ENCODE results near the gene CBFA2T2.

CBFA2T2 gene

DNA sequence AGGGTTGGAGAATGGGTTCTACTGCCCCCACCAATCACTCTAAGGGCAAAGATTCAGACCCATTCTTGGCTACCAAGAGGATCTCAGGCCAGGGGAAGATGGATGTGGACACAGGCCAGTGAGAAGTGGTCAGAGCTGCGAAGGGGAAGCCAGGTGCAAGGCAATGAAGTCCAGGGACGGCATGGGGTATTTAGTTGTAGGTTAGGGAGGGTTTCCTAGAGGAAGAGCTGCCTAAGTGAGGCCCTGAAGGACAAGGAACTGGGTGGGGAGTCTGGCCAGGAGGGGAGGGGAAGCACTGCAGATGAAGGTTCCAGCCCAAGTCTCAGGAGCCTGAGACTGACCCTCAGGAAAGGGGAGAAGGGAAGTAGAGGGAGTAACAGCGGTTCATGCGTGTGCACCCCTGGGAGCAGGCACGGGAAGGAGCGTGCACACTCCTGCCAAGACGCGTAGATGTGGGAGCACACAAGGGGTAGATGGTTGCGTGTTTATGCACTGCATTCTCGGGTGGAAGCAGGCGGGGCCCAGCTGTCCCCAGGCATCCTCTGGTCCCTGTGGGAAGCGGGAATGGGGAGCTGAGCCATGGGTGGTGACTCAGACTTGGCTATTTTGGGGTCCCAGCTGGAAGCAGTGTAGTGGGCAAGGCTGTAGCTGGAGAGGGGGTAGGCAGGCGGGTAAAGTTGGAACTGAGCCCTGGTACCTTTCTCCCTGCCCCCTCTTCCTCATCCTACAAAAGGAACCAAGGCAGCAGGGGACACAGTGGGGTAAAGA, 180.2 kb downstream of the CBFA2T2 start:
- no peak for DNase-seq

DNA sequence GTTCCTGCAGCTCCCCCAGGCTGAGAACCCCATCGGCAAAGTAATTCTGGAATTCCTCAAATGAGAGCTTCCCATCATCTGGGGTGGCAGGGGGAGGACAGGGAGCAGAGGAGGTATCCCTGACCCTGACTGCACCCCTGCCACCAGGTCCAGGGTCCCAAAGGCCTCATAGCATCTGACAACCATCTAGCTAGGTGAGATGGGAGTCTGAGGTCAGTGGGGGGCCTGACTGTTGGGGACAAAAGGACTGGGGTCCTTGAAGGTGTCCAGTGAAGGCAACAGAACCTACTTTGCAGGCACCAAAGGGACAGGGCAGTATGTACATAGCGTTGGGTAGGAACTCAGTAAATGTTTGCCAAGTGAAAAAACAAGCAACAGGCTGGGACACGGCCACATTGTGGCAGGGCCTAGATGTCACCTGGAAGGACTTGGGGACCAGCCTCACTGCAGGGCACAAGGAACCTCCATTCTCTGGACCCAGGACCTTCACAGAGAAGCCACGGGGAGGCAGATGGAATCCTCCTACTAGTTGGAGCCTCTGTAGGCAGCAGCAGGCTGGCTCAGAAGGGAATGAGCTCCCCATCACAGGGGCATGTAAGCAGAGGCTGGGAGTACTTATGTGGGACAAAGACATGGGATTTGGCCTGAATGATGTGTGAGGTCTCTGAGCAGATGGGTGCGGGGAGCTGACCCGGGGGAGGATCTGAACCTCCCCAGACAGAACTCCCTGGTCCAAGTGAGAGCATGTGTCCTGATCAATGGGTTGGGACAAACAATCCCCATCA, 181.0 kb downstream of the CBFA2T2 start:
- DNase-seq, result no peak

- DNase-seq, result no peak
These were observed 181.8 kb downstream of the CBFA2T2 start for GRCh38 chr20:33671573-33672288.

- no peak for DNase-seq
These were observed 182.7 kb downstream of the CBFA2T2 start for GRCh38 chr20:33672426-33673113.

GRCh38 chr20:33673114-33673409, 183.2 kb downstream of the CBFA2T2 start:
- no peak for DNase-seq

GRCh38 chr20:33673410-33674293, 183.8 kb downstream of the CBFA2T2 start:
- DNase-seq, result peak in 1 of 2 experiments; percentile 53

DNA sequence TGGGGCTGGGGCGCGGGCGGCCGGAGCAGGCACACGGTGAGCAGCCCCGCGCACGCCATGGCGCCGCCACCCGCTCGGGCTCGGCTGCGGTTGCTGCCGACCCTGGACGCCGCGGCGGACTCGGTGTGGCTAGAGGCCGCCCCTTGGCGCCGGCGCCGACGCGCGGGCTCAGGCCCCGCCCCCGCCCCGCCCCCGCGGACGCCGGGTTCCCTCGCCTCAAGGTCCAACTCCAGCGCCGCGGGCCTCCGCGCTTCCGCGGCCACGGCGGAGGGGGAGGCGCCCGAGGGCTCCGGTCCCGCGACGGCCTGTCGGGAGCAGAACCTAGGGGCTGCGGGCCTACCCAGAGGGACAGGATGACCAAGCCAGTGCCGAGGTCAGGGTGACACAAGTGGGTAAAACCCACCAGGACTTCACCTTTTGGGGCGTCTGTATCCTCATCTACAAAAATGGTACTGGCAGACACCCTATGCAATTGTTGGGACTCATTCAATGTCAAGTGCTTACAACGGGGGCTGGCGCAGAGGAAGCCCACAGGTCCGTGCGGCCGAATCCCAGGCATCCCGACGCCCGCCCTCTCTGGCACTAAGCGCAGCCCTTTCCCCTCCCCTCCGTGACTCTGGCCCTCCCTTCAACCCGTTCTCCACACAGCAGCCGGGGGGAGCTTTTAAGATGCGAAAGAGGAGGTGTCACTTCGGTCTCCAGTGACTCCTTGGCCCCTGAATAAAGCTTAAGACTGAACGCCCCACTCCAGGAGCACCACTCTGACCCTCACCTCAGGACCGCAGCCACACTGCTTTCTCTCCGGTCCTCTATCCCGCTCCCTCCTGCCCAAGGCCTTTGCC, 184.6 kb downstream of the CBFA2T2 start, which contains the start of gene NECAB3:
TSS of gene NECAB3 (minus strand) at position 135 of the 842 bp plus-strand sequence. CDS start at position 59, 76 bp downstream.
- peak; percentile 79 to 84 for DNase-seq

GRCh38 chr20:33675136-33675959, 185.5 kb downstream of the CBFA2T2 start:
- no peak for DNase-seq

- no peak for DNase-seq
These were observed 186.2 kb downstream of the CBFA2T2 start for GRCh38 chr20:33676121-33676520.

GRCh38 chr20:33676652-33677645, 187.1 kb downstream of the CBFA2T2 start:
- no peak for DNase-seq

DNA sequence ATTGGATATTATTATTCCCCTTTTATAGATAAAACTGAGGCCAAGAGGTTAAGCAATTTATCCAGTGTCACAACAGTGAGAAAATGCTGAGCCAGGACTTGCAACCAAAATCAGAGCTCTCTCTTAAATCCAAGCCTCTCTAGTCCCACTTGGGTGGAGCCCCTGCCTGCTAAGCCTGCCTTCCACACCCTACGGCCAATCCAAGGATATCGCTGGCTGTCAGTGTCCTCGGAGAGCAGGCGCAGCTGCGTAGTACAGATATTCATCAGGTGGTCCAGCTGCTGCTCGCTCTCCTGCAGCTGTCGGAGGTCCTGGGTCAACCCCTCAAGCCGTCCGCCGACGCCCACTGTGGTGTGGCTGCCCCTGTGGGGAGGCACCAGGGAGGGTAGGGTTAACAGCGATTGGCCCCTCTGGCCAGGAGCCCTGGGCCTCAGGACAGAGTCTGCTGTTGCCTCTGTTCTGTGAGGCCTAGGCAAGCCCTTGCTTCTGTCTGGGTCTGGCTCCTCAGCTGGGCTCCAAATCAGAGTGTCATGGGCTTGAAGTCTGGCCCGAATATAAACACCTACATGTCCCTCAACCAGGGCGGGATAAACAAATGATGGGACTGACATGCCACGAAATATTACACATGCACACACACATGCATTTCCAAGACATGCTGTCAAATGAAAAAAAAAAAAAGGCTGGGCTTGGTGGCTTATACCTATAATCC, 188.3 kb downstream of the CBFA2T2 start:
- DNase-seq, result peak in 1 of 2 experiments; percentile 20

GRCh38 chr20:33679758-33680485, 190.0 kb downstream of the CBFA2T2 start:
- DNase-seq, result peak; percentile 65 to 70

DNA sequence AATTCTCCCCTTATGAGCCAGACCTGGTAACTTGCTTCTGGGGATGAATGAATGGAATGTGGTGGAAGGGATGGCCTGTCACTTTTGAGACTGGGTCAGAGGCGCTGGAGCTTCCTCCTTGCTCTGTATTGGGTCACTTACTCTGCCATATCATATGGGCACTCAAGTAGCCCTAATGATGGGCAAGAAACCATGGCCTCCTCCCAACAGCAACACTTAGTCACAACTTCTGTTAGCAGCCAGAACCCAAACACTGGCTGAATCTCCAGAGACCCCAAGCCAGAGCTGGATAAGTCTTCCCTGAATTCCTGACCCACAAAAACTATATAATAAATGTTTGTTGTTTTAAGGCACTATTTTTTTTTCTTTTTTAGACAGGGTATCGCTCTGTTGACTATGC, 190.8 kb downstream of the CBFA2T2 start:
- no peak for DNase-seq

GRCh38 chr20:33681288-33681687, 191.4 kb downstream of the CBFA2T2 start:
- DNase-seq, result no peak

GRCh38 chr20:33681728-33682353, 191.9 kb downstream of the CBFA2T2 start:
- DNase-seq, result peak in 1 of 2 experiments; percentile 46

GRCh38 chr20:33684533-33685327, 194.8 kb downstream of the CBFA2T2 start:
- DNase-seq, result peak in 1 of 2 experiments; percentile 24
